ENCODE data around the gene MFAP4.

The MFAP4 gene

DNA sequence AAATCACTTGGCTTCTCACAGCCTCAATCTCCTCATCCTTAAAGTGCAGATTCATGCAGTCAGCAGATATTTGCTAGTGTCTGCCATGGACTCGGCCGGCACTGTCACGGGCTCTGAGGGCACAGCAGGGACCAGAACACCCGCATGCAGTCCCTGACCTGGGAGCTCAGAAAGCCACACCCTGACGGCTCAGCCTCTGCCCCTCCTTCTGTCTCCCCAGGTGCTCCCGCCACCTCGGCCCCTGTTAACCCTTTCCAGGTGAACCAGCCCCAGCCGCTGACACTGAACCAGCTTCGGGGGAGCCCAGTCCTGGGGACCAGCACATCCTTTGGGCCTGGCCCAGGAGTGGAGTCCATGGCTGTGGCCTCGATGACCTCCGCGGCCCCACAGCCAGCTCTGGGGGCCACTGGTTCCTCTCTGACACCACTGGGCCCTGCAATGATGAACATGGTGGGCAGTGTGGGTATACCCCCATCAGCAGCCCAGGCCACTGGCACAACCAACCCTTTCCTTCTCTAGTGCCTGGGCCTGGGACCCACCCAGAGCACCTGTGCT, 53.2 kb downstream of the MFAP4 start:
- DNase-seq (ENCODE audit: low read depth): no peak
